Esophagus muscularis mucosa (tissue), 4 donors: ENCODE data around the gene GOLGA6B.
"Not testable (repeated sequence)": the region's sequence is repeated elsewhere in the genome, so short reads cannot be mapped to it uniquely, and the experiment has no call there.

Experiments used
- EP300 ChIP-seq: sonication (generic); formaldehyde crosslinking; IDR thresholded peaks from one replicate; pipeline ENCODE4 v1.6.1; 2017; ENCODE audit warnings: antibody characterized with exemption
- POLR2A ChIP-seq: fragments of 450-650 bp; IDR thresholded peaks from one replicate; pipeline ENCODE4 v1.6.1; 2017; ENCODE audit warnings: antibody characterized with exemption, moderate library complexity, mild to moderate bottlenecking, low read depth
- TF ChIP-seq, protein P1 (sequence below), 3 experiments: fragments of 200-600 bp in 2 of 3; fragments of 450-650 bp in 1 of 3; sonication (generic) in 2 of 3; IDR thresholded peaks; one replicate each; pipeline ENCODE4 v1.5.1; 2017 to 2019; ENCODE audit warnings: antibody characterized with exemption in 3 of 3, mild to moderate bottlenecking in 2 of 3, moderate library complexity in 1 of 3

DNA sequence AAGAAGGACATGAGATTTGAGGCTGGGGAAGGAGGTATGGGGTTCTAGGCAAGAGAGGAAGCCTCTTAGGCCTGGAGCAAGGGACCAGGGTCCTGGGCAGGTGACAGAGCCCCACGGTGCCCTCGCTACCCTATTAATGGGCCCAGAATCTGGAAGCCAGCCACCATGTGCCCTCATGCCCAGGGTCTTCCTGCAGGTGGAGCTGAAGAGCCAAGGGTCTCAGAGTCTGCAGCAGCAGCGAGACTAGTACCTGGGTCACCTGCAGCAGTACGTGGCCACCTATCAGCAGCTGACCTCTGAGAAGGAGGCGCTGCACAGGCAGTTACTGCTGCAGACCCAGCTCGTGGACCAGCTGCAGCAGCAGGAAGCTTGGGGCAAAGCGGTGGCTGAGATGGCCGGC lies 9.4 kb downstream of the GOLGA6B start:
- TF ChIP-seq, protein P1, sequence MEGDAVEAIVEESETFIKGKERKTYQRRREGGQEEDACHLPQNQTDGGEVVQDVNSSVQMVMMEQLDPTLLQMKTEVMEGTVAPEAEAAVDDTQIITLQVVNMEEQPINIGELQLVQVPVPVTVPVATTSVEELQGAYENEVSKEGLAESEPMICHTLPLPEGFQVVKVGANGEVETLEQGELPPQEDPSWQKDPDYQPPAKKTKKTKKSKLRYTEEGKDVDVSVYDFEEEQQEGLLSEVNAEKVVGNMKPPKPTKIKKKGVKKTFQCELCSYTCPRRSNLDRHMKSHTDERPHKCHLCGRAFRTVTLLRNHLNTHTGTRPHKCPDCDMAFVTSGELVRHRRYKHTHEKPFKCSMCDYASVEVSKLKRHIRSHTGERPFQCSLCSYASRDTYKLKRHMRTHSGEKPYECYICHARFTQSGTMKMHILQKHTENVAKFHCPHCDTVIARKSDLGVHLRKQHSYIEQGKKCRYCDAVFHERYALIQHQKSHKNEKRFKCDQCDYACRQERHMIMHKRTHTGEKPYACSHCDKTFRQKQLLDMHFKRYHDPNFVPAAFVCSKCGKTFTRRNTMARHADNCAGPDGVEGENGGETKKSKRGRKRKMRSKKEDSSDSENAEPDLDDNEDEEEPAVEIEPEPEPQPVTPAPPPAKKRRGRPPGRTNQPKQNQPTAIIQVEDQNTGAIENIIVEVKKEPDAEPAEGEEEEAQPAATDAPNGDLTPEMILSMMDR (IDR thresholded peaks at IDR 0.05): not testable (repeated sequence)
- not testable (repeated sequence) for TF ChIP-seq POLR2A, EP300
